GM12878 (cell line): ENCODE measurements around the gene AP3S1. TPM values are rescaled to one million over a fixed set of nuclear protein-coding genes. Genes with fewer than 3 reads are reported as not detected.

ENCODE experiments used
- ATAC-seq: fragments of 200-7000 bp; cut with Tn5 transposase; 3 replicates; pipeline ENCODE4 v1.9.1; 2020; ENCODE audit warnings: mild to moderate bottlenecking, moderate library complexity
- BruUV-seq: library from RNA; stranded (reverse); fragments of 400-500 nt; replicated peaks from 2 replicates; lab custom pipeline; 2021; lab: Mats Ljungman, UMichigan
- CTCF ChIA-PET: fragments of 300-600 bp; sonication (Branson Sonifier 250); formaldehyde crosslinking; extraction: SDS; loops from one replicate; lab custom pipeline; 2021; ENCODE audit warnings: inconsistent platforms; lab: Yijun Ruan, JAX
- POLR2A ChIA-PET: fragments of 350-600 bp; formaldehyde crosslinking; extraction: SDS; loops from one replicate; lab custom pipeline; 2021; ENCODE audit warnings: inconsistent platforms; lab: Charles Lee
- RAD21 ChIA-PET: fragments of 300-600 bp; sonication (Branson Sonifier 250); formaldehyde crosslinking; loops from one replicate; lab custom pipeline; 2023; ENCODE audit warnings: antibody characterized with exemption; ENCODE audit not compliant: unreplicated experiment; lab: Charles Lee
- SMC1A ChIA-PET: fragments of 300-600 bp; sonication (Branson Sonifier 250); formaldehyde crosslinking; loops from one replicate; lab custom pipeline; 2023; ENCODE audit not compliant: unreplicated experiment, uncharacterized antibody; lab: Charles Lee
- DNase-seq: peaks from one replicate; pipeline ENCODE4 v3.0.0-alpha.2; 2011; ENCODE audit warnings: low read depth, low spot score
- FAIRE-seq: peaks from 3 replicates; lab custom pipeline; 2011; peaks lifted over from hg19 to GRCh38; lab: Jason Lieb, UNC
- H2AFZ ChIP-seq: 2 replicates; pipeline ENCODE4 v1.6.0; 2011; ENCODE audit warnings: low read depth, low read length, control low read depth; ENCODE audit not compliant: control insufficient read depth
- H3K27ac ChIP-seq: 2 replicates; pipeline ENCODE4 v1.5.1; 2011; ENCODE audit warnings: control low read depth; ENCODE audit not compliant: control insufficient read depth, insufficient read depth
- H3K27me3 ChIP-seq, 2 experiments: replicated peaks in 1 of 2; 2 replicates each; pipeline versions ENCODE4 v1.6.0 to v1.6.1; 2011; ENCODE audit warnings: low read length in 1 of 2; ENCODE audit not compliant: control insufficient read depth in 2 of 2, insufficient read depth in 2 of 2
- H3K36me3 ChIP-seq, 2 experiments: 2 replicates each; pipeline ENCODE4 v1.5.1; 2011; ENCODE audit warnings: low read length in 1 of 2; ENCODE audit not compliant: control insufficient read depth in 2 of 2, insufficient read depth in 2 of 2
- H3K4me1 ChIP-seq: 2 replicates; pipeline ENCODE4 v1.6.1; 2011; ENCODE audit warnings: mild to moderate bottlenecking, low read length, moderate library complexity, mixed read lengths; ENCODE audit not compliant: control insufficient read depth, insufficient read depth
- H3K4me2 ChIP-seq: 2 replicates; pipeline ENCODE4 v1.6.0; 2011; ENCODE audit warnings: control low read depth; ENCODE audit not compliant: control insufficient read depth, insufficient read depth
- H3K4me3 ChIP-seq: fragments of 200-600 bp; sonication (generic); 2 replicates; pipeline ENCODE4 v1.5.1; 2016
- H3K79me2 ChIP-seq: 2 replicates; pipeline ENCODE4 v1.6.0; 2011; ENCODE audit warnings: low read length; ENCODE audit not compliant: control insufficient read depth, insufficient read depth
- H3K9ac ChIP-seq: 2 replicates; pipeline ENCODE4 v1.8.0; 2011; ENCODE audit warnings: low read length, control low read depth, mixed read lengths; ENCODE audit not compliant: control insufficient read depth, insufficient read depth
- H3K9me3 ChIP-seq: replicated peaks from 3 replicates; pipeline ENCODE4 v1.5.1; 2011; ENCODE audit warnings: mild to moderate bottlenecking, low read length; ENCODE audit not compliant: control insufficient read depth, insufficient read depth
- H4K20me1 ChIP-seq: 2 replicates; pipeline ENCODE4 v1.6.0; 2011; ENCODE audit not compliant: control insufficient read depth, insufficient read depth
- HCFC1 ChIP-seq: fragments of 150-350 bp; IDR thresholded peaks from 2 replicates; pipeline ENCODE4 v1.6.1; 2014; ENCODE audit warnings: low read length
- KDM1A ChIP-seq: fragments of 200-600 bp; sonication (generic); IDR thresholded peaks from 2 replicates; pipeline ENCODE4 v1.6.1; 2016; ENCODE audit warnings: borderline replicate concordance
- WGBS: methylation state at CpG from one replicate; pipeline ENCODE4 v1.1.6; 2016; ENCODE audit warnings: low lambda C conversion rate; ENCODE audit not compliant: insufficient replicate concordance, insufficient coverage; ENCODE audit errors: missing lambda C conversion rate; 5-methylcytosine and 5-hydroxymethylcytosine counted together
- in situ Hi-C: fragments of 300-500 bp; cut with MboI; formaldehyde crosslinking; loops from 9 replicates; pipeline ENCODE4 v1.14.3; 2018; ENCODE audit warnings: mixed read lengths
- intact Hi-C: fragments of 100-400 bp; cut with micrococcal nuclease; formaldehyde crosslinking; loops from one replicate; pipeline ENCODE4 v1.14.2; 2022; ENCODE audit not compliant: unreplicated experiment
- polyA plus RNA-seq, 11 experiments: library from polyadenylated mRNA; depleted of rRNA in 4 of 11; unstranded in 6 of 11; stranded (reverse) in 5 of 11; fragments of >200 nt; fragmentation: Nextera tagmentation in 4 of 11; fragmentation: Illumina TruSeq in 1 of 11; extraction: Ambion mirVana in 4 of 11; extraction: Trizol in 1 of 11; gene quantifications; 1 replicate in 1 of 11; 2 replicates in 10 of 11; pipeline versions ENCODE4 v1.2.1 to v1.2.3, GENCODE V29; 2011 to 2016; ENCODE audit warnings: inconsistent platforms in 2 of 11, missing spikeins in 2 of 11, low read depth in 1 of 11
- total RNA-seq, 4 experiments: library from RNA; depleted of rRNA in 3 of 4; stranded (reverse); fragments of >200 nt in 3 of 4; fragmentation: Illumina TruSeq in 1 of 4; extraction: Trizol in 1 of 4; gene quantifications; 2 replicates each; pipeline versions ENCODE4 v1.2.1 to v1.2.3, GENCODE V29; 2013 to 2021
- TF ChIP-seq, protein P1 (sequence below), 3 experiments: IDR thresholded peaks in 2 of 3; conservative IDR thresholded peaks in 1 of 3; 2 replicates each; pipeline ENCODE4 v1.5.1; 2011; ENCODE audit warnings: low read depth in 3 of 3, low read length in 3 of 3, mild to moderate bottlenecking in 3 of 3, control low read depth in 2 of 3, moderate library complexity in 2 of 3, inconsistent platforms in 1 of 3, mixed read lengths in 1 of 3; ENCODE audit not compliant: control insufficient read depth in 2 of 3, insufficient read depth in 1 of 3; ENCODE audit errors: extremely low read depth in 1 of 3
- TF ChIP-seq, protein P2 (sequence below): fragments of 450-650 bp; formaldehyde crosslinking; IDR thresholded peaks from 2 replicates; pipeline ENCODE4 v1.4.0; 2022; ENCODE audit warnings: mild to moderate bottlenecking, moderate library complexity
- TF ChIP-seq, protein P3 (sequence below): IDR thresholded peaks from 2 replicates; pipeline ENCODE4 v1.6.1; 2012; ENCODE audit warnings: improper control_type of control experiment, low read depth, low read length; ENCODE audit not compliant: insufficient replicate concordance

AP3S1 gene
- total and polyA plus RNA-seq, 10 of the 15 experiments (the other 5 are each of a cell fraction or from before 2014, with no cell fraction given) = 36.4 to 137 (median 67.5) TPM

GRCh38 chr5:115809946-115810345 lies 31.8 kb upstream of the AP3S1 start:
- ChIA-PET POLR2A (interaction anchor here (0.9 kb wide), 1 partner anchor 175 kb away, joined by 3 read pairs; no protein-coding TSS in a partner anchor), RAD21 (no interaction called here), CTCF (interaction anchor here (1.0 to 1.9 kb wide), 3 partner anchors 11 to 145 kb away, joined by 3 to 6 read pairs (median 3); no protein-coding TSS in a partner anchor), SMC1A (interaction anchor here (0.6 kb wide), 1 partner anchor 320 kb away, joined by 3 read pairs; no protein-coding TSS in a partner anchor)
- Histone ChIP-seq H3K4me3 (no peak overlapping the region), H3K36me3 (no peaks in the 10 kb centered on the region), H3K27me3 (peaks cover 0 to 8% of the 10 kb centered on the region in 2 experiments; a peak in 1 of 4 replicates), H3K9ac (no peak overlapping the region), H3K4me1 (no peaks in the 10 kb centered on the region), H2AFZ (no peak overlapping the region), H3K4me2 (no peak overlapping the region), H3K27ac (no peak overlapping the region), H4K20me1 (no peaks in the 10 kb centered on the region), H3K9me3 (no peaks in the 10 kb centered on the region), H3K79me2 (no peaks in the 10 kb centered on the region)
- no peak for ATAC-seq
- BruUV-seq = no TSS peak
- DNase-seq = no peak
- FAIRE-seq = no peak
- intact Hi-C loops = no loop called here
- WGBS = 34% methylated on average over 2 of the region's 2 CpGs
- in situ Hi-C loops = no loop called here
- TF ChIP-seq HCFC1 = no peak
- TF ChIP-seq, protein P1, sequence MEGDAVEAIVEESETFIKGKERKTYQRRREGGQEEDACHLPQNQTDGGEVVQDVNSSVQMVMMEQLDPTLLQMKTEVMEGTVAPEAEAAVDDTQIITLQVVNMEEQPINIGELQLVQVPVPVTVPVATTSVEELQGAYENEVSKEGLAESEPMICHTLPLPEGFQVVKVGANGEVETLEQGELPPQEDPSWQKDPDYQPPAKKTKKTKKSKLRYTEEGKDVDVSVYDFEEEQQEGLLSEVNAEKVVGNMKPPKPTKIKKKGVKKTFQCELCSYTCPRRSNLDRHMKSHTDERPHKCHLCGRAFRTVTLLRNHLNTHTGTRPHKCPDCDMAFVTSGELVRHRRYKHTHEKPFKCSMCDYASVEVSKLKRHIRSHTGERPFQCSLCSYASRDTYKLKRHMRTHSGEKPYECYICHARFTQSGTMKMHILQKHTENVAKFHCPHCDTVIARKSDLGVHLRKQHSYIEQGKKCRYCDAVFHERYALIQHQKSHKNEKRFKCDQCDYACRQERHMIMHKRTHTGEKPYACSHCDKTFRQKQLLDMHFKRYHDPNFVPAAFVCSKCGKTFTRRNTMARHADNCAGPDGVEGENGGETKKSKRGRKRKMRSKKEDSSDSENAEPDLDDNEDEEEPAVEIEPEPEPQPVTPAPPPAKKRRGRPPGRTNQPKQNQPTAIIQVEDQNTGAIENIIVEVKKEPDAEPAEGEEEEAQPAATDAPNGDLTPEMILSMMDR (IDR thresholded peaks at IDR 0.05 in 2 of 3, conservative IDR thresholded peaks at IDR 0.05 in 1 of 3; ENCODE audit: control insufficient read depth in 2 of 3, extremely low read depth in 1 of 3, insufficient read depth in 1 of 3, low read depth in 3 of 3, low read length in 3 of 3) = no peak
- TF ChIP-seq, protein P2, sequence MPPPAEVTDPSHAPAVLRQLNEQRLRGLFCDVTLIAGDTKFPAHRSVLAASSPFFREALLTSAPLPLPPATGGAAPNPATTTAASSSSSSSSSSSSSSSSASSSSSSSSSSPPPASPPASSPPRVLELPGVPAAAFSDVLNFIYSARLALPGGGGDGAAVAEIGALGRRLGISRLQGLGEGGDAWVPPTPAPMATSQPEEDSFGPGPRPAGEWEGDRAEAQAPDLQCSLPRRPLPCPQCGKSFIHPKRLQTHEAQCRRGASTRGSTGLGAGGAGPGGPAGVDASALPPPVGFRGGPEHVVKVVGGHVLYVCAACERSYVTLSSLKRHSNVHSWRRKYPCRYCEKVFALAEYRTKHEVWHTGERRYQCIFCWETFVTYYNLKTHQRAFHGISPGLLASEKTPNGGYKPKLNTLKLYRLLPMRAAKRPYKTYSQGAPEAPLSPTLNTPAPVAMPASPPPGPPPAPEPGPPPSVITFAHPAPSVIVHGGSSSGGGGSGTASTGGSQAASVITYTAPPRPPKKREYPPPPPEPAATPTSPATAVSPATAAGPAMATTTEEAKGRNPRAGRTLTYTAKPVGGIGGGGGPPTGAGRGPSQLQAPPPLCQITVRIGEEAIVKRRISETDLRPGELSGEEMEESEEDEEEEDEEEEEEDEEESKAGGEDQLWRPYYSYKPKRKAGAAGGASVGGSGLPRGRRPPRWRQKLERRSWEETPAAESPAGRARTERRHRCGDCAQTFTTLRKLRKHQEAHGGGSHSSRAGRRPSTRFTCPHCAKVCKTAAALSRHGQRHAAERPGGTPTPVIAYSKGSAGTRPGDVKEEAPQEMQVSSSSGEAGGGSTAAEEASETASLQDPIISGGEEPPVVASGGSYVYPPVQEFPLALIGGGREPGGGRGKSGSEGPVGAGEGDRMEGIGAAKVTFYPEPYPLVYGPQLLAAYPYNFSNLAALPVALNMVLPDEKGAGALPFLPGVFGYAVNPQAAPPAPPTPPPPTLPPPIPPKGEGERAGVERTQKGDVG = no peak
- TF ChIP-seq, protein P3, sequence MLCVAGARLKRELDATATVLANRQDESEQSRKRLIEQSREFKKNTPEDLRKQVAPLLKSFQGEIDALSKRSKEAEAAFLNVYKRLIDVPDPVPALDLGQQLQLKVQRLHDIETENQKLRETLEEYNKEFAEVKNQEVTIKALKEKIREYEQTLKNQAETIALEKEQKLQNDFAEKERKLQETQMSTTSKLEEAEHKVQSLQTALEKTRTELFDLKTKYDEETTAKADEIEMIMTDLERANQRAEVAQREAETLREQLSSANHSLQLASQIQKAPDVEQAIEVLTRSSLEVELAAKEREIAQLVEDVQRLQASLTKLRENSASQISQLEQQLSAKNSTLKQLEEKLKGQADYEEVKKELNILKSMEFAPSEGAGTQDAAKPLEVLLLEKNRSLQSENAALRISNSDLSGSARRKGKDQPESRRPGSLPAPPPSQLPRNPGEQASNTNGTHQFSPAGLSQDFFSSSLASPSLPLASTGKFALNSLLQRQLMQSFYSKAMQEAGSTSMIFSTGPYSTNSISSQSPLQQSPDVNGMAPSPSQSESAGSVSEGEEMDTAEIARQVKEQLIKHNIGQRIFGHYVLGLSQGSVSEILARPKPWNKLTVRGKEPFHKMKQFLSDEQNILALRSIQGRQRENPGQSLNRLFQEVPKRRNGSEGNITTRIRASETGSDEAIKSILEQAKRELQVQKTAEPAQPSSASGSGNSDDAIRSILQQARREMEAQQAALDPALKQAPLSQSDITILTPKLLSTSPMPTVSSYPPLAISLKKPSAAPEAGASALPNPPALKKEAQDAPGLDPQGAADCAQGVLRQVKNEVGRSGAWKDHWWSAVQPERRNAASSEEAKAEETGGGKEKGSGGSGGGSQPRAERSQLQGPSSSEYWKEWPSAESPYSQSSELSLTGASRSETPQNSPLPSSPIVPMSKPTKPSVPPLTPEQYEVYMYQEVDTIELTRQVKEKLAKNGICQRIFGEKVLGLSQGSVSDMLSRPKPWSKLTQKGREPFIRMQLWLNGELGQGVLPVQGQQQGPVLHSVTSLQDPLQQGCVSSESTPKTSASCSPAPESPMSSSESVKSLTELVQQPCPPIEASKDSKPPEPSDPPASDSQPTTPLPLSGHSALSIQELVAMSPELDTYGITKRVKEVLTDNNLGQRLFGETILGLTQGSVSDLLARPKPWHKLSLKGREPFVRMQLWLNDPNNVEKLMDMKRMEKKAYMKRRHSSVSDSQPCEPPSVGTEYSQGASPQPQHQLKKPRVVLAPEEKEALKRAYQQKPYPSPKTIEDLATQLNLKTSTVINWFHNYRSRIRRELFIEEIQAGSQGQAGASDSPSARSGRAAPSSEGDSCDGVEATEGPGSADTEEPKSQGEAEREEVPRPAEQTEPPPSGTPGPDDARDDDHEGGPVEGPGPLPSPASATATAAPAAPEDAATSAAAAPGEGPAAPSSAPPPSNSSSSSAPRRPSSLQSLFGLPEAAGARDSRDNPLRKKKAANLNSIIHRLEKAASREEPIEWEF = no peak
- no peak for TF ChIP-seq KDM1A
